IPS DF 4.7 (cell line): ENCODE results near the gene MYL5.
"Not testable (repeated sequence)": the region's sequence is repeated elsewhere in the genome, so short reads cannot be mapped to it uniquely, and the experiment has no call there.

Experiments
- DNase-seq: peaks from one replicate; pipeline ENCODE4 v3.0.0-alpha.2; 2013; ENCODE audit warnings: low spot score; ENCODE audit errors: extremely low read depth

Gene MYL5

GRCh38 chr4:723751-724530, 49.6 kb downstream of the MYL5 start:
- no peak for DNase-seq

- no peak for DNase-seq
These were observed 51.3 kb downstream of the MYL5 start for GRCh38 chr4:725391-726234.

GRCh38 chr4:726235-726787, 52.0 kb downstream of the MYL5 start:
- no peak for DNase-seq

DNA sequence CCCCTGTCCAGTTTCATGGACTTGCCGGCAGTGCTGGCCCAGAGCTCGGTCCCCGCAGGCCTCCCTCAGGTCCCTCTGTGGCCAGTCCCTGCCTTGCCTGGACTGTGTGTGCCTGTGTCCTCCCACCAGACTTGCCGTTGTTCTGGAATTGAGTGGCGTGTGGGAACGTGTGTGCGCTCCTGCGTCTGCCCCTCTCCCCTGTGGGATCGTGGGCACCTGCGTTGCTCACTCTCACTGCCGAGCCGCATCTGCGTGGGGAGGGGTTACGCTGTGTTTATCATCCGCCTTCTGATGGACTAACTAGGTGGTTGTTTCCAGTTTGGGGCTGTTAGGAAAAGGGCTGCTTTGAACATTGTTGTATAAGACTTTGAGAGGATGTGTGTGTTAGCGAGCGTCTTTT, 52.5 kb downstream of the MYL5 start:
- DNase-seq = no peak

GRCh38 chr4:727576-727975, 53.2 kb downstream of the MYL5 start:
- DNase-seq = no peak

DNA sequence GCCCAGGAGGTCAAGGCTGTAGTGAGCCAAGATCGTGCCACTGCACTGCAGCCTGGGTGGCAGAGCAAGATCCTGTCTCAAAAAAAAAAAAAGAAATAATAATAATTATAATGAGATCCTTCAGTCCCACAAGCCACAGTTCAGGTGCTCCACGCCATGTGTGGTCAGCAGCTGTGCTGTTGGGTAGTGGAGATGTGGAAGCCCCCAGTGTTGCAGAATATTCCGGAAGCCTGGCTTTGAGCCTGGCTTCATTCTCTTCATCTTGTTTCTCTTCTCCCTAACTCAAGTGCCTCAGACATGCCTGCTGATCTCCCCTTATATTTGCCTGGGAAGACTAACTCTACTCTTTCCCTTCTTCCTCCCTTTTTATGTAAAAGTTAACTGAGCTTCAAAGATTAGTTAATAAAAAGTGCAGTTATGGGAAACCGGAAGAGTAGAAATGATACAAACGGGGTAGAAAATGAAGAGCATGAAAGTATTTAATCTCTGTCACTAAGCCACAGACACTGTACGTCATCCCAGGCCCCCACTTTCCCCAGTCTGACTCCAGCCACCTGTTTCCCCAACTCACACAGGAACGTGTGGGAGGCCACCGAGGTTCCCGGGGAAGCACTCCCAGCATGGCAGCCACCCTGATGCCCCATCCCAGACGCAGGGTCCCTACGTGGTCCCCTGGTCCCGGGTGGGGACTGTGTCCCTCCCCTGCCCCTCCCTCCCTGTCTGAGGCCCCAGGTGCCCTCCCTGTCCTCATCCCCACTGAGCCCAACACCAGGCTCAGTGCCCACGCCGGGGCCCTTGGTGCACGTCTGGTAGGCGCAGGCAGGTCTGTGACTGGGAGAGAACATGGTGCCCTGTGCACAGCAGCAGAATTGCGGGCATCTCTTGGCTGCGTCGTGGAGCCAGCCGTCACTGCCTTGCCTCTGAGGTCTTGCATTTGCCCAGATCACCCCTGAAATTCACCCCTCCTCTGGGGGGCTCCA, 55.3 kb downstream of the MYL5 start:
- DNase-seq = no peak

- DNase-seq = no peak
These were observed 56.2 kb downstream of the MYL5 start for GRCh38 chr4:730511-730910.

- DNase-seq = not testable (repeated sequence)
These were observed 56.9 kb downstream of the MYL5 start for GRCh38 chr4:730946-731904.
